GM19452 (cell line): ENCODE results near the gene ASTN2.

Experiments used
- ATAC-seq: cut with Tn5 transposase; IDR thresholded peaks from one replicate; pipeline ENCODE4 v1.9.1; 2021; ENCODE audit not compliant: unreplicated experiment

Gene ASTN2

GRCh38 chr9:116689486-116690032, 725.3 kb downstream of the ASTN2 start:
- no peak for ATAC-seq

GRCh38 chr9:116688806-116689485, 725.9 kb downstream of the ASTN2 start:
- ATAC-seq = no peak

- ATAC-seq = no peak
Measured at GRCh38 chr9:116687754-116688135, 727.1 kb downstream of the ASTN2 start.

GRCh38 chr9:116687074-116687753, 727.6 kb downstream of the ASTN2 start, which contains the start of gene TRIM32:
TRIM32 (plus strand) TSS chr9:116687305; CDS start chr9:116697743, 10,438 bp downstream.
- peak; percentile 99 for ATAC-seq

- peak; percentile 47 for ATAC-seq
Measured at GRCh38 chr9:116686693-116687073, 728.2 kb downstream of the ASTN2 start.

- no peak for ATAC-seq
Measured at GRCh38 chr9:116686135-116686534, 728.7 kb downstream of the ASTN2 start.

- no peak for ATAC-seq
Measured at GRCh38 chr9:116685166-116685565, 729.7 kb downstream of the ASTN2 start.

GRCh38 chr9:116683535-116683934, 731.3 kb downstream of the ASTN2 start:
- ATAC-seq = no peak

- no peak for ATAC-seq
Measured at GRCh38 chr9:116674210-116674980, 740.5 kb downstream of the ASTN2 start.

- no peak for ATAC-seq
Measured at GRCh38 chr9:116673375-116673774, 741.5 kb downstream of the ASTN2 start.

GRCh38 chr9:116671605-116672004, 743.3 kb downstream of the ASTN2 start:
- ATAC-seq = no peak

- ATAC-seq = no peak
Measured at GRCh38 chr9:116668970-116669695, 745.7 kb downstream of the ASTN2 start.

- no peak for ATAC-seq
Measured at GRCh38 chr9:116663581-116663980, 751.3 kb downstream of the ASTN2 start.

- ATAC-seq = no peak
Measured at GRCh38 chr9:116662646-116663310, 752.1 kb downstream of the ASTN2 start.

GRCh38 chr9:116661037-116661954, 753.6 kb downstream of the ASTN2 start:
- peak; percentile 78 for ATAC-seq

- ATAC-seq = no peak
Measured at GRCh38 chr9:116658265-116658664, 756.6 kb downstream of the ASTN2 start.

GRCh38 chr9:116656977-116657376, 757.9 kb downstream of the ASTN2 start:
- no peak for ATAC-seq

GRCh38 chr9:116656501-116656971, 758.3 kb downstream of the ASTN2 start:
- ATAC-seq = no peak

GRCh38 chr9:116654059-116654355, 760.9 kb downstream of the ASTN2 start:
- ATAC-seq = no peak
